Peyer's patch (tissue), 4 donors: ENCODE measurements around the gene SP140. TPM values are rescaled to one million over a fixed set of nuclear protein-coding genes. Genes with fewer than 3 reads are reported as not detected.
"Not testable (repeated sequence)": the region's sequence is repeated elsewhere in the genome, so short reads cannot be mapped to it uniquely, and the experiment has no call there.

ENCODE experiments used
- DNase-seq, 3 donors: peaks; one replicate each; pipeline ENCODE4 v3.0.0-alpha.2; 2017 to 2019
- H3K27ac ChIP-seq, 4 donors: fragments of 200-600 bp; sonication (generic); one replicate each; pipeline ENCODE4 v1.5.1; 2016 to 2019
- H3K27me3 ChIP-seq, 2 donors: fragments of 200-600 bp; sonication (generic); one replicate each; pipeline ENCODE4 v1.5.1; 2019
- H3K36me3 ChIP-seq, 3 donors: fragments of 200-600 bp; sonication (generic); one replicate each; pipeline ENCODE4 v1.5.1; 2016 to 2019
- H3K4me1 ChIP-seq, 4 donors: fragments of 200-600 bp; sonication (generic); one replicate each; pipeline ENCODE4 v1.5.1; 2016 to 2019
- H3K4me3 ChIP-seq, 4 donors: fragments of 200-600 bp; sonication (generic); 1 replicate in 3 of 4; 2 replicates in 1 of 4; pipeline ENCODE4 v1.5.1; 2016 to 2019; ENCODE audit warnings: mild to moderate bottlenecking in 1 of 4
- H3K9me3 ChIP-seq, 4 donors: fragments of 200-600 bp; sonication (generic); one replicate each; pipeline ENCODE4 v1.5.1; 2016 to 2019; ENCODE audit warnings: mild to moderate bottlenecking in 1 of 4
- POLR2A ChIP-seq, 2 donors: fragments of 450-650 bp; IDR thresholded peaks; one replicate each; pipeline ENCODE4 v1.5.1; 2017; ENCODE audit warnings: antibody characterized with exemption in 2 of 2, mild to moderate bottlenecking in 2 of 2, moderate library complexity in 2 of 2
- total RNA-seq, 4 donors: library from RNA; depleted of rRNA; stranded (reverse); fragments of >200 nt; gene quantifications; one replicate each; pipeline ENCODE4 v1.1.0, GENCODE V29; 2016
- TF ChIP-seq, protein P1 (sequence below), 6 experiments: fragments of 450-650 bp in 4 of 6; fragments of 200-600 bp in 2 of 6; sonication (generic) in 1 of 6; IDR thresholded peaks; one replicate each; pipeline ENCODE4 v1.5.1; 2017 to 2019; ENCODE audit warnings: antibody characterized with exemption in 6 of 6, mild to moderate bottlenecking in 3 of 6, moderate library complexity in 1 of 6

The SP140 gene
- total RNA-seq, 4 donors from 2014 or later, result 3.0 to 99.9 (median 9.4) TPM

DNA sequence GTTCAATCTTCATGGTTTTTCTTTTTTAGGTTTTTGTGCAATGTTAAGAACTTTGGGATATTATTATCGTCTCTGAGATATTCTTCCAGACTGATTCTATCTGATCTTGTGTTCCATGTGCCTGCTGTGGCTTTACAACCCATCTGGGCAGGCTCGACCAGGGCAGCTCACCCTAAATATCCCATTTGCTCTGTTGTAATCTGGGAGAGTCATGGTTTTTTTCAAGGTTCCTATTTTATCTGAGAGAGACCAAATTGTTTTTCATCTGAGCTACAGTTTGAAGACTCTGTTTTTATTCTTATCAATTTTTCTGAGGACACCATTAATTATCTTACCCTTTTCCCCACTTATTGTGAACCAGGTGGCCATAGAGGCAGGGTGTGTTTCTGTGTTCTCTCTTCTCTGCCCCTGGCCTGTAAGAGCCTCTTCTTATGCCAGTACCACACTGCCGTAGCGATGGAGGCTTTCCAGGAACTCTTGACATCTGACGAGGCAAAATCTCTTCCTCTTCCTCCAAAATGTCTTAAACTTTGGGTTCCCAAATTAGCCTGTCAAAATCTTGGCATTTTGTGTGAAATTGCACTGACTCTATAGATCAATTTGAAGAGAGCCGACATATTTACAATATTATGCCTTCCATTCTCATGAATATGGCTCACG, 104.5 kb downstream of the SP140 start:
- Histone ChIP-seq H3K36me3 (peaks cover 0 to 5% (median 0%) of the 10 kb centered on the region in 3 donors), H3K27me3 (no peaks in the 10 kb centered on the region), H3K27ac (no peak overlapping the region), H3K4me1 (peaks cover 0 to 10% (median 3%) of the 10 kb centered on the region in 4 donors), H3K9me3 (no peaks in the 10 kb centered on the region), H3K4me3 (no peak overlapping the region)
- DNase-seq, result no peak
- TF ChIP-seq, protein P1, sequence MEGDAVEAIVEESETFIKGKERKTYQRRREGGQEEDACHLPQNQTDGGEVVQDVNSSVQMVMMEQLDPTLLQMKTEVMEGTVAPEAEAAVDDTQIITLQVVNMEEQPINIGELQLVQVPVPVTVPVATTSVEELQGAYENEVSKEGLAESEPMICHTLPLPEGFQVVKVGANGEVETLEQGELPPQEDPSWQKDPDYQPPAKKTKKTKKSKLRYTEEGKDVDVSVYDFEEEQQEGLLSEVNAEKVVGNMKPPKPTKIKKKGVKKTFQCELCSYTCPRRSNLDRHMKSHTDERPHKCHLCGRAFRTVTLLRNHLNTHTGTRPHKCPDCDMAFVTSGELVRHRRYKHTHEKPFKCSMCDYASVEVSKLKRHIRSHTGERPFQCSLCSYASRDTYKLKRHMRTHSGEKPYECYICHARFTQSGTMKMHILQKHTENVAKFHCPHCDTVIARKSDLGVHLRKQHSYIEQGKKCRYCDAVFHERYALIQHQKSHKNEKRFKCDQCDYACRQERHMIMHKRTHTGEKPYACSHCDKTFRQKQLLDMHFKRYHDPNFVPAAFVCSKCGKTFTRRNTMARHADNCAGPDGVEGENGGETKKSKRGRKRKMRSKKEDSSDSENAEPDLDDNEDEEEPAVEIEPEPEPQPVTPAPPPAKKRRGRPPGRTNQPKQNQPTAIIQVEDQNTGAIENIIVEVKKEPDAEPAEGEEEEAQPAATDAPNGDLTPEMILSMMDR (IDR thresholded peaks at IDR 0.05), result no peak
- no peak for TF ChIP-seq POLR2A (IDR thresholded peaks at IDR 0.05)

DNA sequence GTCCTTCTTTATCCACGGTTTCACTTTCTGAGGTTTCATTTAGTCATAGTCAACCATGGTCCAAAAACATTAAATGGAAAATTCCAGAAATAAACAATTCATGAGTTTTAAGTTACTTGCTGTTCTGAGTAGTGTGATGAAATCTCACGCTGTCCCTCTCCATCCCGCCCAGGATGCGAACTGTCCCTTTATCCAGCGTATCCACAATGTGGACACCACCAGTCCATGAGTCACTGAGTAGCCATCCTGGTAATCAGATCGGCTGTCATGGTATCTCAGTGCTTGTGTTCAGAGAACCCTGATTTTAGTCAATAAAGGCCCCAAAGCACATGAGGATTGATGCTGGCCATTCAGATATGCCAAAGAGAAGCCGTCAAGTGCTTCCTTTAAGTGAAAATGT, 105.2 kb downstream of the SP140 start:
- no peaks in the 10 kb centered on the region for H3K9me3 ChIP-seq
- H3K27me3 ChIP-seq, result no peaks in the 10 kb centered on the region
- no peak overlapping the region for H3K4me3 ChIP-seq
- TF ChIP-seq POLR2A (IDR thresholded peaks at IDR 0.05), result no peak
- TF ChIP-seq, protein P1 (IDR thresholded peaks at IDR 0.05), result no peak
- peaks cover 0 to 10% (median 3%) of the 10 kb centered on the region in 4 donors for H3K4me1 ChIP-seq
- no peak for DNase-seq
- H3K27ac ChIP-seq, result no peak overlapping the region
- peaks cover 0 to 5% (median 0%) of the 10 kb centered on the region in 3 donors for H3K36me3 ChIP-seq

DNA sequence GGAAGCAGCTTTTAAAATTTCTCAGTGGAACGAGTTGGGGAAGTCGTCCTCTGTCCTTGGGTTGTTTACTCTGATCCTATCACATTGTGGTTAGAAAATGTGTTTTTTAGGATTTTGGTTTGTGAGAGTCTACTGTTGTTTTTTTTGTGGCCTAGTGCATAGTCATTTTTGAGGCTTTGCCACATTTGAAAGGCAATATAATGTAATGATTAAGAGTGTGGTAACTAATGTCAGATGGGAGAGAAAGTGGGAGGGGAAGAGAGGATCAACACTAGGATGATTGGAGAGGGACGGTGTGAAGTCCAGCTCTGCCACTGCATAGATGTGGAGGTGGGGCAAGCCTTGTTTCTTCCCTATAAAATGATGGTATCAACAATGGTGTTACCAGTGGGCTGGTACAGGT, 109.9 kb downstream of the SP140 start:
- no peak for DNase-seq
- TF ChIP-seq, protein P1 (IDR thresholded peaks at IDR 0.05), result no peak
- TF ChIP-seq POLR2A (IDR thresholded peaks at IDR 0.05), result no peak
- no peak overlapping the region for H3K4me3 ChIP-seq

DNA sequence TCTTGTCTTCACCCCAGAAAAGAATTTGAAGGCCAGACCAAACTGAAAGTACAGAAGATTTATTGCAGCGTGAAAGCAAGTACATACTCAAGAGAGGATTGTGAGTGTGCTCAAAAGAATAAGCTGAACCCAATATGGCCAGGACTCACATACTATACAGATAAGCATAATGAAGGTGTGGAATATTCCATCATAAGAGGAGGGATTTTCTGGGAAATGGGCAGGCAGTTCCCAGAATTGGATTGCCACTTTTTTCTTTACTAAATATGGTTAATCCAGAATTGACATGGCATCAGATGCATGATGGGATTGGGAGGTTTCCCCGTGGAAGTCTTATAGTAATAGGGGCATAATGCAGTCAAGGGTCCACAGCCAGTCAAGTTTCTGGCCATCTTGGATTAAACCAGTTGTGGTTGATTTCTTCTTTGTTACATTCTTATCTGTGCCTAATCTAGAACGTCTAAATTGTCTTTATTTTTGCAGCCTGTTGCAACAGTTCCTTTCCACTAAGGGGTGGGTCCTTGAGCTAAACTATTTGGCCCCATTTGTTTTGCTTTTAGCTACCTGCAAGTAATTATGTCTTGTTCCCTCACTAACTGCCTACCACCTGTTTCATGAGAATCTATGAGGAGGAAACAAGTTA, 110.4 kb downstream of the SP140 start:
- H3K27ac ChIP-seq, result peak overlapping the region in 1 of 4 donors; percentile 30
- TF ChIP-seq POLR2A (IDR thresholded peaks at IDR 0.05), result no peak
- TF ChIP-seq, protein P1 (IDR thresholded peaks at IDR 0.05), result no peak

More for the DNA sequence above, 109.9 kb downstream of the SP140 start:
- Histone ChIP-seq H3K4me1 (no peaks in the 10 kb centered on the region), H3K27ac (peak overlapping the region in 1 of 4 donors; percentile 30), H3K36me3 (peaks cover 0 to 5% (median 0%) of the 10 kb centered on the region in 3 donors), H3K9me3 (no peaks in the 10 kb centered on the region), H3K27me3 (no peaks in the 10 kb centered on the region)

DNA sequence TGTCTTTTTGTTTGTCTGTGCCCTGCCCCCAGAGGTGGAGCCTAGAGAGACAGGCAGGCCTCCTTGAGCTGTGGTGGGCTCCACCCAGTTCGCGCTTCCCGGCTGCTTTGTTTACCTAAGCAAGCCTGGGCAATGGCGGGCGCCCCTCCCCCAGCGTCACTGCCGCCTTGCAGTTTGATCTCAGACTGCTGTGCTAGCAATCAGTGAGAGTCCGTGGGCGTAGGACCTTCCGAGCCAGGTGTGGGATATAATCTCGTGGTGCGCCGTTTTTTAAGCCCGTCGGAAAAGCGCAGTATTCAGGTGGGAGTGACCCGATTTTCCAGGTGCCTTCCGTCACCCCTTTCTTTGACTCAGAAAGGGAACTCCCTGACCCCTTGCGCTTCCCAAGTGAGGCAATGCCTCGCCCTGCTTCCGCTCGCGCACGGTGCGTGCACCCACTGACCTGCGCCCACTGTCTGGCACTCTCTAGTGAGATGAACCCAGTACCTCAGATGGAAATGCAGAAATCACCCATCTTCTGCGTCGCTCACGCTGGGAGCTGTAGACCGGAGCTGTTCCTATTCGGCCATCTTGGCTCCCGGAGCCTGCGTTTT, 116.5 kb downstream of the SP140 start:
- not testable (repeated sequence) for H3K27ac ChIP-seq, H3K9me3 ChIP-seq, H3K27me3 ChIP-seq, H3K36me3 ChIP-seq, H3K4me1 ChIP-seq, DNase-seq, H3K4me3 ChIP-seq

More for the DNA sequence above, 110.4 kb downstream of the SP140 start:
- H3K4me1 ChIP-seq, result no peaks in the 10 kb centered on the region
- peaks cover 0 to 5% (median 0%) of the 10 kb centered on the region in 3 donors for H3K36me3 ChIP-seq
- no peak for DNase-seq
- H3K9me3 ChIP-seq, result no peaks in the 10 kb centered on the region
- H3K4me3 ChIP-seq, result no peak overlapping the region
- no peaks in the 10 kb centered on the region for H3K27me3 ChIP-seq

DNA sequence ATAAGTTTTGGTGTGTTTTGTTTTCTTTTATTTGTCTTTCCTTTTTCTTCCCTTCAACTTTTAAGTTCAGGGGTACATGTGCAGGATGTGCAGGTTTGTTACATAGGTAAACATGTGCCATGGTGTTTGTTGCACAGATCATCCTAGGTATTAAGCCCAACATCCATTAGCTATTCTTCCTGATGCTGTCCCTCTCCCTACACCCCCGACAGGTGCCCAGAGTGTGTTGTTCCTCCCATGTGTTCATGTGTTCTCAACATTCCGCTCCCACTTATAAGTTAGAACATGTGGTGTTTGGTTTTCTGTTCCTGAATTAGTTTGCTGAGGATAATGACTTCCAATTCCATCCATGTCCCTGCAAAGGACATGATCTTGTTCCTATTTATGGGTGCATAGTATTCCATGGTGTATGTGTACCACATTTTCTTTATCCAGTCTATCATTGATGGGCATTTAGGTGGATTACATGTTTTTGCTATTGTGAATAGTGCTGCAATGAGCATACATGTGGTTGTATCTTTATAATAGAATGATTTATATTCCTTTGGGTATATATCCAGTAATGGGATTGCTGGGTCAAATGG, 117.6 kb downstream of the SP140 start:
- DNase-seq, H3K27ac ChIP-seq, H3K27me3 ChIP-seq, H3K4me3 ChIP-seq, H3K9me3 ChIP-seq, H3K4me1 ChIP-seq: not testable (repeated sequence)
- peaks cover 0 to 11% (median 0%) of the 10 kb centered on the region in 3 donors for H3K36me3 ChIP-seq
